ENCODE results near the gene RDH14. TPM values are rescaled to one million over a fixed set of nuclear protein-coding genes. Genes with fewer than 3 reads are reported as not detected.

RDH14 gene
- total and polyA plus RNA-seq, 2 experiments from 2014 or later = 38.1 to 40.6 TPM

GRCh38 chr2:18544171-18544570 lies 16.3 kb downstream of the RDH14 start:
- Mint-ChIP-seq H3K4me3 (no peak overlapping the region), H3K27me3 (ENCODE audit: insufficient read depth, low read depth, poor library complexity) (no peaks in the 10 kb centered on the region), H3K27ac (no peak overlapping the region), H3K36me3 (ENCODE audit: low read depth) (no peaks in the 10 kb centered on the region), H3K4me1 (peaks cover 13% of the 10 kb centered on the region), H3K9me3 (no peaks in the 10 kb centered on the region)
- H3K27me3 ChIP-seq (ENCODE audit: insufficient read depth) = no peaks in the 10 kb centered on the region
- TF ChIP-seq EZH2phosphoT487 (IDR thresholded peaks at IDR 0.05; ENCODE audit: unreplicated experiment) = no peak
- TF ChIP-seq CTCF (conservative IDR thresholded peaks at IDR 0.05; ENCODE audit: low read depth in 2 of 2) = no peak
- no peak for TF ChIP-seq NANOG (IDR thresholded peaks at IDR 0.05; ENCODE audit: borderline replicate concordance)
- TF ChIP-seq STAT1 (IDR thresholded peaks at IDR 0.05; ENCODE audit: unreplicated experiment) = no peak
- H3K36me3 ChIP-seq (ENCODE audit: insufficient read depth) = no peaks in the 10 kb centered on the region
- no peak for DNase-seq (ENCODE audit: low spot score)
- no peak for ATAC-seq
- H3F3A ChIP-seq (replicated peaks; ENCODE audit: low read depth) = no peaks in the 10 kb centered on the region
- H3K4me3 ChIP-seq = no peak overlapping the region
- H3K79me2 ChIP-seq (replicated peaks; ENCODE audit: insufficient read depth) = no peaks in the 10 kb centered on the region
- H3K4me1 ChIP-seq (ENCODE audit: insufficient read depth) = peaks cover 4% of the 10 kb centered on the region; the same call in 1 of the 2 replicates
- H4K20me1 ChIP-seq (replicated peaks; ENCODE audit: insufficient read depth) = no peaks in the 10 kb centered on the region
- no peak overlapping the region for H3K4me2 ChIP-seq
- H3K27ac ChIP-seq (ENCODE audit: low read depth) = no peak overlapping the region
- H2AFZ ChIP-seq = no peak overlapping the region
- no peaks in the 10 kb centered on the region for H3K9me2 ChIP-seq (ENCODE audit: insufficient read depth)

- Mint-ChIP-seq H3K4me1 (peaks cover 1% of the 10 kb centered on the region; the same call in 1 of the 3 replicates), H3K27ac (no peak overlapping the region), H3K36me3 (ENCODE audit: low read depth) (no peaks in the 10 kb centered on the region), H3K9me3 (no peaks in the 10 kb centered on the region), H3K4me3 (no peak overlapping the region), H3K27me3 (ENCODE audit: insufficient read depth, low read depth, poor library complexity) (no peaks in the 10 kb centered on the region)
- ATAC-seq = no peak
- Histone ChIP-seq H2AFZ (no peak overlapping the region), H3K79me2 (replicated peaks; ENCODE audit: insufficient read depth) (no peaks in the 10 kb centered on the region), H4K20me1 (replicated peaks; ENCODE audit: insufficient read depth) (no peaks in the 10 kb centered on the region), H3K9me2 (ENCODE audit: insufficient read depth) (no peaks in the 10 kb centered on the region), H3K27ac (ENCODE audit: low read depth) (no peak overlapping the region), H3K4me2 (no peak overlapping the region), H3K4me1 (ENCODE audit: insufficient read depth) (no peaks in the 10 kb centered on the region), H3K4me3 (no peak overlapping the region), H3K36me3 (ENCODE audit: insufficient read depth) (no peaks in the 10 kb centered on the region), H3K27me3 (ENCODE audit: insufficient read depth) (no peaks in the 10 kb centered on the region), H3F3A (replicated peaks; ENCODE audit: low read depth) (no peaks in the 10 kb centered on the region)
- no peak for DNase-seq (ENCODE audit: low spot score)
- TF ChIP-seq ETS1 (IDR thresholded peaks at IDR 0.05) = no peak
- TF ChIP-seq STAT1 (IDR thresholded peaks at IDR 0.05; ENCODE audit: unreplicated experiment) = no peak
- no peak for TF ChIP-seq CTCF (conservative IDR thresholded peaks at IDR 0.05; ENCODE audit: low read depth in 2 of 2)
- no peak for TF ChIP-seq EZH2phosphoT487 (IDR thresholded peaks at IDR 0.05; ENCODE audit: unreplicated experiment)
- TF ChIP-seq ZNF331 (CRISPR knock-in tag; IDR thresholded peaks at IDR 0.05; ENCODE audit: low read depth) = no peak
- TF ChIP-seq ZNF462 (CRISPR knock-in tag; IDR thresholded peaks at IDR 0.05) = no peak
- TF ChIP-seq ZNF114 (CRISPR knock-in tag; IDR thresholded peaks at IDR 0.05) = no peak
- TF ChIP-seq CREB1 (CRISPR knock-in tag; IDR thresholded peaks at IDR 0.05; ENCODE audit: low read depth) = no peak
- no peak for TF ChIP-seq NANOG (IDR thresholded peaks at IDR 0.05; ENCODE audit: borderline replicate concordance)
Observed at GRCh38 chr2:18540872-18541271, 19.6 kb downstream of the RDH14 start.
